ENCODE data around the gene SYNE4.
A peak's percentile ranks its signal among the peaks of the same experiment; 100 is the strongest.
"Not testable (repeated sequence)": the region's sequence is repeated elsewhere in the genome, so short reads cannot be mapped to it uniquely, and the experiment has no call there.

SYNE4 gene

GRCh38 chr19:36043952-36044351 lies 35.3 kb upstream of the SYNE4 start:
- no CpG with 5 or more reads among the region's 2 CpGs for WGBS (ENCODE audit: extremely low coverage, insufficient coverage, insufficient read length)

GRCh38 chr19:36041831-36042230 lies 33.2 kb upstream of the SYNE4 start:
- Histone ChIP-seq H4K91ac (ENCODE audit: low read depth, low read length) (peak overlapping the region; percentile 27), H3K27ac (ENCODE audit: low read depth, low read length) (peak overlapping the region; percentile 67), H3K79me1 (ENCODE audit: low read length) (peaks cover 2% of the 10 kb centered on the region), H3K9ac (ENCODE audit: low read length) (no peak overlapping the region), H3K9me3 (ENCODE audit: insufficient read depth, low read depth, low read length) (no peaks in the 10 kb centered on the region), H3K36me3 (ENCODE audit: control insufficient read depth in 1 of 2, insufficient read depth in 2 of 2, low read length in 2 of 2) (no peaks in the 10 kb centered on the region), H2BK5ac (ENCODE audit: low read depth, low read length, poor library complexity) (no peak overlapping the region), H3K4me3 (ENCODE audit: low read depth, low read length) (no peak overlapping the region), H3K4me1 (ENCODE audit: control insufficient read depth in 1 of 2, insufficient read depth in 2 of 2, low read length in 2 of 2) (peaks cover 3 to 4% of the 10 kb centered on the region in 2 experiments), H3K14ac (ENCODE audit: low read length) (no peak overlapping the region), H2BK12ac (ENCODE audit: low read length) (no peak overlapping the region), H3K23ac (ENCODE audit: low read length) (no peak overlapping the region), H3K4ac (ENCODE audit: low read depth, low read length) (no peak overlapping the region), H3K79me2 (ENCODE audit: control insufficient read depth, insufficient read depth, low read length, poor library complexity) (no peaks in the 10 kb centered on the region), H3K27me3 (ENCODE audit: insufficient read depth, low read length) (no peaks in the 10 kb centered on the region), H2AK5ac (ENCODE audit: low read length) (no peak overlapping the region), H2AFZ (ENCODE audit: insufficient read depth, low read length, poor library complexity) (no peak overlapping the region), H3K4me2 (ENCODE audit: low read length) (no peak overlapping the region), H4K8ac (ENCODE audit: low read depth, low read length) (no peak overlapping the region), H4K12ac (ENCODE audit: low read depth, low read length) (no peak overlapping the region), H2BK120ac (ENCODE audit: insufficient read depth, low read length, poor library complexity) (no peak overlapping the region), H3K18ac (ENCODE audit: low read length) (no peak overlapping the region)
- no CpG with 5 or more reads among the region's 3 CpGs for WGBS (ENCODE audit: extremely low coverage, insufficient coverage, insufficient read length)
- DNase-seq = peak; percentile 68 to 94

More at GRCh38 chr19:36043952-36044351, 35.3 kb upstream of the SYNE4 start:
- Histone ChIP-seq H3K4me2 (ENCODE audit: low read length) (no peak overlapping the region), H2BK120ac (ENCODE audit: insufficient read depth, low read length, poor library complexity) (no peak overlapping the region), H3K79me1 (ENCODE audit: low read length) (peaks cover 2% of the 10 kb centered on the region), H4K8ac (ENCODE audit: low read depth, low read length) (no peak overlapping the region), H3K79me2 (ENCODE audit: control insufficient read depth, insufficient read depth, low read length, poor library complexity) (no peaks in the 10 kb centered on the region), H3K23ac (ENCODE audit: low read length) (no peak overlapping the region), H4K91ac (ENCODE audit: low read depth, low read length) (no peak overlapping the region), H3K4me1 (ENCODE audit: control insufficient read depth in 1 of 2, insufficient read depth in 2 of 2, low read length in 2 of 2) (peaks cover 3 to 4% of the 10 kb centered on the region in 2 experiments), H2AK5ac (ENCODE audit: low read length) (no peak overlapping the region), H3K14ac (ENCODE audit: low read length) (no peak overlapping the region), H3K27ac (ENCODE audit: low read depth, low read length) (no peak overlapping the region), H3K9me3 (ENCODE audit: insufficient read depth, low read depth, low read length) (no peaks in the 10 kb centered on the region), H3K18ac (ENCODE audit: low read length) (no peak overlapping the region), H3K36me3 (ENCODE audit: control insufficient read depth in 1 of 2, insufficient read depth in 2 of 2, low read length in 2 of 2) (no peaks in the 10 kb centered on the region), H2BK12ac (ENCODE audit: low read length) (no peak overlapping the region), H3K9ac (ENCODE audit: low read length) (no peak overlapping the region), H4K12ac (ENCODE audit: low read depth, low read length) (no peak overlapping the region), H3K4me3 (ENCODE audit: low read depth, low read length) (no peak overlapping the region), H2BK5ac (ENCODE audit: low read depth, low read length, poor library complexity) (no peak overlapping the region), H2AFZ (ENCODE audit: insufficient read depth, low read length, poor library complexity) (no peak overlapping the region), H3K27me3 (ENCODE audit: insufficient read depth, low read length) (no peaks in the 10 kb centered on the region), H3K4ac (ENCODE audit: low read depth, low read length) (no peak overlapping the region)
- DNase-seq = no peak

GRCh38 chr19:36041092-36041491 lies 32.5 kb upstream of the SYNE4 start:
- not testable (repeated sequence) for H3K9ac ChIP-seq (ENCODE audit: low read length); H3K23ac ChIP-seq (ENCODE audit: low read length); H3K4me3 ChIP-seq (ENCODE audit: low read depth, low read length); H2BK12ac ChIP-seq (ENCODE audit: low read length); H2AK5ac ChIP-seq (ENCODE audit: low read length); H4K12ac ChIP-seq (ENCODE audit: low read depth, low read length); H3K4me2 ChIP-seq (ENCODE audit: low read length); H2BK5ac ChIP-seq (ENCODE audit: low read depth, low read length, poor library complexity); H3K36me3 ChIP-seq (ENCODE audit: control insufficient read depth in 1 of 2, insufficient read depth in 2 of 2, low read length in 2 of 2); H2BK120ac ChIP-seq (ENCODE audit: insufficient read depth, low read length, poor library complexity); DNase-seq; H3K27me3 ChIP-seq (ENCODE audit: insufficient read depth, low read length); H3K79me1 ChIP-seq (ENCODE audit: low read length); H3K18ac ChIP-seq (ENCODE audit: low read length); H4K8ac ChIP-seq (ENCODE audit: low read depth, low read length); H3K4ac ChIP-seq (ENCODE audit: low read depth, low read length); H3K14ac ChIP-seq (ENCODE audit: low read length); H3K79me2 ChIP-seq (ENCODE audit: control insufficient read depth, insufficient read depth, low read length, poor library complexity); H3K4me1 ChIP-seq (ENCODE audit: control insufficient read depth in 1 of 2, insufficient read depth in 2 of 2, low read length in 2 of 2); H4K91ac ChIP-seq (ENCODE audit: low read depth, low read length); H3K9me3 ChIP-seq (ENCODE audit: insufficient read depth, low read depth, low read length); H2AFZ ChIP-seq (ENCODE audit: insufficient read depth, low read length, poor library complexity)
- H3K27ac ChIP-seq (ENCODE audit: low read depth, low read length) = peak overlapping the region; percentile 67
- WGBS (ENCODE audit: extremely low coverage, insufficient coverage, insufficient read length) = no CpG with 5 or more reads among the region's 6 CpGs

GRCh38 chr19:36040495-36040894 lies 31.9 kb upstream of the SYNE4 start:
- H3K14ac ChIP-seq (ENCODE audit: low read length) = no peak overlapping the region
- no peak overlapping the region for H2AK5ac ChIP-seq (ENCODE audit: low read length)
- peaks cover 2% of the 10 kb centered on the region for H3K79me1 ChIP-seq (ENCODE audit: low read length)
- H3K27ac ChIP-seq (ENCODE audit: low read depth, low read length) = no peak overlapping the region
- H3K4ac ChIP-seq (ENCODE audit: low read depth, low read length) = no peak overlapping the region
- no peak overlapping the region for H4K91ac ChIP-seq (ENCODE audit: low read depth, low read length)
- H3K79me2 ChIP-seq (ENCODE audit: control insufficient read depth, insufficient read depth, low read length, poor library complexity) = no peaks in the 10 kb centered on the region
- DNase-seq = no peak
- H3K4me1 ChIP-seq (ENCODE audit: control insufficient read depth in 1 of 2, insufficient read depth in 2 of 2, low read length in 2 of 2) = peaks cover 4% of the 10 kb centered on the region in 2 experiments
- H3K36me3 ChIP-seq (ENCODE audit: control insufficient read depth in 1 of 2, insufficient read depth in 2 of 2, low read length in 2 of 2) = no peaks in the 10 kb centered on the region
- H3K27me3 ChIP-seq (ENCODE audit: insufficient read depth, low read length) = no peaks in the 10 kb centered on the region
- H4K12ac ChIP-seq (ENCODE audit: low read depth, low read length) = no peak overlapping the region
- no peaks in the 10 kb centered on the region for H3K9me3 ChIP-seq (ENCODE audit: insufficient read depth, low read depth, low read length)
- no peak overlapping the region for H3K18ac ChIP-seq (ENCODE audit: low read length)
- no peak overlapping the region for H3K9ac ChIP-seq (ENCODE audit: low read length)
- no peak overlapping the region for H2BK12ac ChIP-seq (ENCODE audit: low read length)
- H2BK120ac ChIP-seq (ENCODE audit: insufficient read depth, low read length, poor library complexity) = no peak overlapping the region
- WGBS (ENCODE audit: extremely low coverage, insufficient coverage, insufficient read length) = no CpG with 5 or more reads among the region's 6 CpGs
- no peak overlapping the region for H4K8ac ChIP-seq (ENCODE audit: low read depth, low read length)
- no peak overlapping the region for H3K4me3 ChIP-seq (ENCODE audit: low read depth, low read length)
- no peak overlapping the region for H3K23ac ChIP-seq (ENCODE audit: low read length)
- H3K4me2 ChIP-seq (ENCODE audit: low read length) = no peak overlapping the region
- no peak overlapping the region for H2AFZ ChIP-seq (ENCODE audit: insufficient read depth, low read length, poor library complexity)
- no peak overlapping the region for H2BK5ac ChIP-seq (ENCODE audit: low read depth, low read length, poor library complexity)

All from trophoblast cell (in vitro differentiated cells and primary cell).